HL-60/S4 (cell line): ENCODE data around the gene ZNF76.

Experiments used
- in situ Hi-C: fragments of 300-500 bp; cut with MboI; formaldehyde crosslinking; loops from 2 replicates; pipeline ENCODE4 v1.14.3; 2022; ENCODE audit warnings: low sequenced_read_pairs

Gene ZNF76

DNA sequence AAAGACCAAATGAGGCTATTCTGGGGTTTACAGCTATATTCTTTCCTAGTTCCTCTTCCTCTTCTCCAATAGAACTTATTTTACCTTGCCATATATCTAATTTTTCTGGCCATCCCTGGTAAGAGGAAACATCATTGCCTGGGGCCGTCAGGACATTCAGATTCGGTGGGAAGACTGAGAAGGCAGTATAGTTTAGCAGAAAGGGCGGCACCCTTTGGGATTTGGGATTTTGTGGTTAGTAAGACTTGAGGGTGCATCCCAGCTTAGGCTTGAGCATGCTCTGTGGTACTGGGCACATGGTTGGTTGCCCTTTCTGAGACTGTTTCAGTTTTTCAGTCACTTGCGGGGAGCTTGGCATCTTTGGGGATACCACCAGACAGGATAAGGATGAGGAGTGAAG is 24.6 kb upstream of the ZNF76 start:
- in situ Hi-C loops, result loop anchor here (25.0 kb wide), 1 partner anchor 248 kb away; no protein-coding TSS in a partner anchor

DNA sequence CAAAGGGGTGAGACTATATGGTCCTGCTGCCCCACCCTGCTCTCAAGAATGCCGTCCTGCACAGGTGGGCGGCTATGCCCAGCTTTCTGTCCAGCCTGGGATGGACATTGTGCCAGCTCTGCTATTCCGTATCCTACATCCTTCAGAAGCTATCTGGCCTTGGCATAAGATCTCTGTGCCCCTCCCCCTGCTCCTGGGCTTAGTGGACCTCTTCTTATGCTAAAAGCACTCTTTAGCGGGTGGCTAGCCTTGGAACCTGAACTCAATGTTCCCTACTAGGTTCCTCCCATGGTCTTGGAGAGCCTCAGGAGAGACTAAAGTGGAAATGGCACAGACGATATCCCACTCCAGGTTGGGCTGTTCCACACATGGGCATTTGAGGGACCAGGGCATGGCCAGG is 23.3 kb upstream of the ZNF76 start:
- in situ Hi-C loops, result loop anchor here (25.0 kb wide), 1 partner anchor 249 kb away; no protein-coding TSS in a partner anchor

DNA sequence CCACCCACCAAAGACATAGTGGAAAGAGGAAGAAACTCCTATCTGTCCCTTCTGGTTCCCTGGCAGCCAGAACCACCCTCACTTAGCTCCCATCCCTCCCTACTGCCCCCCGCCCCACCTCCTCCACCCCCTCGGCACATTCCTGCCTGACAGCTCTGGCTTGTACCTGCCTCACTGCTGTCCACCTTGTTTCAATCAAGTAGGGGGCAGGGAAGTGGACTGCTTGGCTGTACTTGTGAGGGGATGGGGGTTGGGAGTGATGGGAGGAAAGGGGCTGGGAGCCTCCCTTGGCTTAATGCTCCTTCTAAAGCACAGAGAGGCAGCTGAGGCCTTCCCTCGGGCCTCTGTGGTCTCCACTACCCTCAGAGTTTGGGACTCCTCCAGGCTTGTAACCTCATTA is 22.1 kb upstream of the ZNF76 start:
- in situ Hi-C loops, result loop anchor here (25.0 kb wide), 1 partner anchor 250 kb away; no protein-coding TSS in a partner anchor

DNA sequence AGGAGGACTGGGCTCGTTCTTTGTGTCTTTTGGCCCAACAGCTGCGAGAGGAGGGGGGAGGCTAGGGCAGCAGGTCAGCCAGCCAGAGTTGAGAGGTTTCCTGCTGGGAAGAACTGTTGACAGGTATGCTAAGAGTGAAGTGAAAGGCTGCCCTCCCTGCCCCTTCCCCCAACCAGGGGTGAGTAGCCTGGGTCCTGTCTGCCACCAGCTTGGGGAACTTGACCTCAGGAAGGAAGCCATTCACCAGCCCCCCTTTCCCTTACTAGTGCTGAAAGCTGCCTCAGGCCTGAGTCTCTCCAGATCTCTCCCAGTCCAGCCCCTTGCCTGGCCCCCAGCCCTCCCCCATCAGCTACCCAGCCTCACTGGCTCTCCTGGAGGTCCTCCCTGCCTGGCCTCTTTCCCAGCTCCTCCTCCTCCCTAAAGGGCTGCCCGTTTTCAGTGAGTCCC is 20.7 kb upstream of the ZNF76 start:
- in situ Hi-C loops, result loop anchor here (25.0 kb wide), 1 partner anchor 252 kb away; no protein-coding TSS in a partner anchor

DNA sequence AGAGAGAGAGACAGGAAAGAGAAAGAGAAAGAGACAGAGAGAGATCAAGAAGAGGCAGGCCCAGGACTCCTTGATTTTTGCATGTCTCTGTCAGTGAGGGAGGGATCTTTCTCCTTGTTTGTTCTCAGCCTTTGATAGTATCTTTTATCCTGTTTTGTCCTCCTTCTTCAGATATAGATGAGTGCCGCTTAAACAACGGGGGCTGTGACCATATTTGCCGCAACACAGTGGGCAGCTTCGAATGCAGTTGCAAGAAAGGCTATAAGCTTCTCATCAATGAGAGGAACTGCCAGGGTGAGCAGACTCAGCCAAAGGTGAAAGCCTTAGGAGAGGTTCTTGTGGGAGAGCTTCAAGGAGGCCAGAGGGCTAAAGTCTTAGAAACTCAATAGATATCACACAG is 20.0 kb upstream of the ZNF76 start:
- in situ Hi-C loops, result loop anchor here (25.0 kb wide), 1 partner anchor 252 kb away; no protein-coding TSS in a partner anchor

DNA sequence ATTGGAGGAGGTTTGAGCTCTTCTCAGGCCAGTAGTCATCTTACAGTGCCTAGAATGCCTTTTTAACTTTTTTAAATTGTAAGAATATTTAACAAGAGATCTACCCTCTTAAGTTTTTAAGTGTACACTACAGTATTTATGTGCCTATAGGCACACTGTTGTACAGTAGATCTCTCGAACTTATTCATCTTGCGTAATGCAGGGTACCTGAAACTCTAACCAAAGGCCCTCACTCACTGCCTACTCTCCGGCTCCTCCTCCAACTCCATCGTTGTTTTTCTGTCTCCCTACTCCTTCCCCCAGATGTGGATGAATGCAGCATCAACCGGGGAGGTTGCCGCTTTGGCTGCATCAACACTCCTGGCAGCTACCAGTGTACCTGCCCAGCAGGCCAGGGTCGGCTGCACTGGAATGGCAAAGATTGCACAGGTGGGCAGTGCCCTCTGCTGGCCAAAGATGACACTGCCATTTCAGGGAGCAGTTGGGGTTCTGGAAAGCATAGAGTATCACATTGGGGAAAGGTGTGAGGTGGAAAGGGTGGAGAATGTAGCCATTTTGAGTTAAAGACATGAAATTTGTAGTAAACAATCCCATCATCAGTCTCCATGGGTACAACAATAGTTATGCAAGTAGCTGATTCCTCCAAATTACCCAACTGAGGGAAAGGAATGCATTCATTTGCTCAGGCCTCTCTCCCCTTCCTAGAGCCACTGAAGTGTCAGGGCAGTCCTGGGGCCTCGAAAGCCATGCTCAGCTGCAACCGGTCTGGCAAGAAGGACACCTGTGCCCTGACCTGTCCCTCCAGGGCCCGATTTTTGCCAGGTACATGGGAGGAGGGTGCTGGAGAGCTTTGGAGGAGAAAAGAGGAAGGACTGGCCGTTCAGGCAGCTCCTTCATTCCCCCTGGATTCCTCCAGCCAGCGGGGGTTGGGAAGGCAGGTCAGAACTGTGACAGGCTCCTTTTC is 18.4 kb upstream of the ZNF76 start:
- in situ Hi-C loops, result loop anchor here (25.0 kb wide), 1 partner anchor 254 kb away; no protein-coding TSS in a partner anchor

DNA sequence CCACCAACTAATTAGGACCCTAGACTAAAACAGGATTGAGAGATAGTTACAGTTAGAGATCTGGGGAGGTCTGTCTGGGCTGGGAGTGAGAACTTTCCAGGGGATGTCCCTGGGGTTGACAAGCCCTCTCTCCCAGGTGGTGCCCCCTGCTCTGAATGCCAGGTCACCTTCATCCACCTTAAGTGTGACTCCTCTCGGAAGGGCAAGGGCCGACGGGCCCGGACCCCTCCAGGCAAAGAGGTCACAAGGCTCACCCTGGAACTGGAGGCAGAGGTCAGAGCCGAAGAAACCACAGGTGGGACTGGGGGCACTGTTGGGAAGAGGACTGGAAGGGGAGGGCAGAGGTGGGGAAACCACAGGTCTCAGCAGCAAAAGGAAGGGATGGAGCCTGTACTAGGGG is 17.0 kb upstream of the ZNF76 start:
- in situ Hi-C loops, result loop anchor here (25.0 kb wide), 1 partner anchor 255 kb away; no protein-coding TSS in a partner anchor

DNA sequence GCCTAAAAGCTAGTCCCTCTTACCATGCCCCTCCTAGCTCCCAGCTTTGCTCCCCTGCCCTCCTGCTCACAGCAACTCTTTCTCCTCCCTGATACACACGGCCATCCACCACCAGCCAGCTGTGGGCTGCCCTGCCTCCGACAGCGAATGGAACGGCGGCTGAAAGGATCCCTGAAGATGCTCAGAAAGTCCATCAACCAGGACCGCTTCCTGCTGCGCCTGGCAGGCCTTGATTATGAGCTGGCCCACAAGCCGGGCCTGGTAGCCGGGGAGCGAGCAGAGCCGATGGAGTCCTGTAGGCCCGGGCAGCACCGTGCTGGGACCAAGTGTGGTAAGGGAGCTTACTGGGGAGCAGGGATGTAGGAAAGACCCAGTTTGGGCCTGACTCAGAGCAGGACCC is 16.6 kb upstream of the ZNF76 start:
- in situ Hi-C loops, result loop anchor here (25.0 kb wide), 1 partner anchor 256 kb away; no protein-coding TSS in a partner anchor

DNA sequence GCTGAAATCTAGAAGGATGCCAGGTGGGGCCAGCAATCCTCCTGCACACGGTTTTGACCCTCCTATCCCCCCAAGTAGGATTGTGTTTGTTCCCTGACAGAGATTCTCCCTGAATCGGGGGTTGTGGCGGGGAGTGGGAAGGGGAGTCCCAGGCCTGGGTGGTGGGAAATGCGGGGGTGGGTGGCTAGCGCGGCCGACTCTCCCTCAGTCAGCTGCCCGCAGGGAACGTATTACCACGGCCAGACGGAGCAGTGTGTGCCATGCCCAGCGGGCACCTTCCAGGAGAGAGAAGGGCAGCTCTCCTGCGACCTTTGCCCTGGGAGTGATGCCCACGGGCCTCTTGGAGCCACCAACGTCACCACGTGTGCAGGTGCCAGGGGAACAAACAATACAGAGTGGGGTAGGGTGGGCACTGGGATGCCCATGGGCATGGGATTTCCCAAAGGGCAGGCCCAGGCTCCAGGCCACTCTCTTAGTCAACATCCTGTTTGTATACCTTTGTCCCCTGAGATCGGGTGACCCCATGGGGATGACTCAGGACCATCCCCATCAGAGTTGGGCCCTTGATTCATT is 16.1 kb upstream of the ZNF76 start:
- in situ Hi-C loops, result loop anchor here (25.0 kb wide), 1 partner anchor 256 kb away; no protein-coding TSS in a partner anchor

DNA sequence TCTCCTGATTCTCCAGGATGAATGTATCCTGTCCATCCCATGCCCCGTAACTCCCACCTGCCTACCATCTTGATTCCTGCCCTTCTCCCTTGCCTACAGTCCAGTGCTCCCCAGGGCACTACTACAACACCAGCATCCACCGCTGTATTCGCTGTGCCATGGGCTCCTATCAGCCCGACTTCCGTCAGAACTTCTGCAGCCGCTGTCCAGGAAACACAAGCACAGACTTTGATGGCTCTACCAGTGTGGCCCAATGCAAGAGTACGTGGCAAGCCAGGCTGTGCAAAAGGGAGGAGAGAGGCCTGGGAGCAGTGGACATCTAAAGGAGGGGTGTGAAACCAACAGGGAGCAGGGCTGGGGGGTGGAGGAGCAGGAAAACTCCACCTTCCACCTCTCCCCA is 15.0 kb upstream of the ZNF76 start:
- in situ Hi-C loops, result loop anchor here (25.0 kb wide), 1 partner anchor 257 kb away; no protein-coding TSS in a partner anchor

DNA sequence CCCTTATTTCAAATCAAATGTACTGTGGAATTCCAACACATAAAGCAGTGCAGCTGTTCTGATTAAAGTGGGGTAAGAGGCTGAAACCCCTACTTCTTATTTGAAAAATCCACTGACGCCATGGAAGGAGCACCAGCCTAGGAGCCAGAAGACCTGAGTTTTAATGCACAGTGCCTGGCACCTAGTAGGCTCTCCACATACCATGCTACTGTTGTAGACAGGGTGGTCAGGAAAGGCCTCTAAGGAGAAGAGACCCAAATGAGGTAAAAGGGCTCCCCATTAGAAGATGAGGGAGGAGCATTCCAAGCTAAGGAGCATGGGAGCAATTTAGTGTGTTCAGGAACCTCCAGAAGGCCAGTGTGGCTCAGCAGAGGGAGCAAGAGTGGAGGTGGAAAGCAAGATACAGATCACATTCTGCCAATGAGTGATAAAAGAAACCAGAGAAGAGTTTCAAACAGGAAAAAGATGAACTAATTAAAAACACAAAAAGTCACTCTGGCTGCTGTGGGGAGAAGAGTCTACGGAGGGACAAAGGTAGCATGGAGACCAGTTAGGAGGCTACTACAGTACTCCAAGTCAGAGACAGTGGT is 11.8 kb upstream of the ZNF76 start:
- in situ Hi-C loops, result loop anchor here (25.0 kb wide), 1 partner anchor 260 kb away; no protein-coding TSS in a partner anchor

DNA sequence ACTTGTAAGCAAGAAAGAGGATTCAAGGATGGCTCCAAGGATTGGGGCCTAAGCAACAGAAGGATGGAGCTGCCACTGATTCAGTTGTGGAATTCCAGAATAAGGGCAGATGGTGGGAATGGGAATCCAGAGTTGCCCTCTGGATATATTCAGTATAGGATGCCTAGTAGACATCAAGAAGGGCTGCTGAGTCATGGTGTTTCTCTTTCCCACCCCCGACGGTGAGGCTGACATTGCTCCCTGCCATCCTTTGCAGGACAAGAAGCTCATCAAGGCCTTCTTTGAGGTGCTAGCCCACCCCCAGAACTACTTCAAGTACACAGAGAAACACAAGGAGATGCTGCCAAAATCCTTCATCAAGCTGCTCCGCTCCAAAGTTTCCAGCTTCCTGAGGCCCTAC is 11.2 kb upstream of the ZNF76 start:
- in situ Hi-C loops, result loop anchor here (25.0 kb wide), 1 partner anchor 261 kb away; no protein-coding TSS in a partner anchor

DNA sequence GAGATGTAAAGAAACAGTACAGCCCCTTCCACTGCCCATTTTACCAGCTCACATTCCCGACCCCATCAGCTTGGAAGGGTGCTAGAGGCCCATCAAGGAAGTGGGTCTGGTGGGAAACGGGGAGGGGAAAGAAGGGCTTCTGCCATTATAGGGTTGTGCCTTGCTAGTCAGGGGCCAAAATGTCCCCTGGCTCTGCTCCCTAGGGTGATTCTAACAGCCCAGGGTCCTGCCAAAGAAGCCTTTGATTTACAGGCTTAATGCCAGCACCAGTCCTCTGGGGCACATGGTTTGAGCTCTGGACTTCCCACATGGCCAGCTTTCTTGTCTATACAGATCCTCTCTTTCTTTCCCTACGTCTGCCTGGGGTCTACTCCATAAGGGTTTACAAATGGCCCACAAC is 10.6 kb upstream of the ZNF76 start:
- in situ Hi-C loops, result loop anchor here (25.0 kb wide), 1 partner anchor 262 kb away; no protein-coding TSS in a partner anchor

DNA sequence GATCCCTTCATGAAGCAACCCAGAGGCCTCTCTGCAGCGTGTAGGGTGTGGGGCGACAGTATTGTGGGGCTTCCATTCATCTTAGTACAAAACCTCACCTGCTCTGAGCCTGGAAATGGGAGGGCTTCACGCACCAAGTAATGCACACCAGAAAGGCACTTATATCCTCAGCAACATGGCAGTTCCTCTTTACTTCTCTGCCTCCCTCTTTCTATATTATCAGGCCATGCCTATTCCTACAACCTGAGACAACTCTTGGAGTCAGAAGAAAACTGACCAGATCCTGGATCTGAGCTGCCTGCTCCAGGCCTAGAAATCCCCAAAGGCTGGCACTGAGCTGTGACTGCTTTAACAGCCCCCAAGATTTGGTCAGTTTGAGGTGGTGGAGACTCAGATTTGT is 7.6 kb upstream of the ZNF76 start:
- in situ Hi-C loops, result no loop called here

DNA sequence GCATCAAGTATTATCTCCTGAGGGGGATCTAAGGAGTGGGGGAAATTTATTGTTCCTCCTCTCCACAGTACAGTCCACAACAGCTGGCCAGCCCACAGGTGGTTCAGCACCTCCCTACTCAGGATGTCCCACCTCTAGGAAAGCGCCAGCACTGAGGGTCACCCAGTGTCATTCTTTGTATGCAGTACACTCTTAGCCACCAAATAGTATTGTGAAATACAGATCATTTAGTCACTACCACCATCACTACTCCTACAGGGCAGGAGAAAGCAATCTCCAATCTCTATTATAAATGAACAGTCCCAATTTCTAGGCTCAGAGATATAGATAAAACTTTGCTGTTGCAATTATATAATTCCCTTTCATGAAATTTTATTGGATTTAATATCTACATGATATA is 6.3 kb upstream of the ZNF76 start:
- in situ Hi-C loops, result no loop called here

DNA sequence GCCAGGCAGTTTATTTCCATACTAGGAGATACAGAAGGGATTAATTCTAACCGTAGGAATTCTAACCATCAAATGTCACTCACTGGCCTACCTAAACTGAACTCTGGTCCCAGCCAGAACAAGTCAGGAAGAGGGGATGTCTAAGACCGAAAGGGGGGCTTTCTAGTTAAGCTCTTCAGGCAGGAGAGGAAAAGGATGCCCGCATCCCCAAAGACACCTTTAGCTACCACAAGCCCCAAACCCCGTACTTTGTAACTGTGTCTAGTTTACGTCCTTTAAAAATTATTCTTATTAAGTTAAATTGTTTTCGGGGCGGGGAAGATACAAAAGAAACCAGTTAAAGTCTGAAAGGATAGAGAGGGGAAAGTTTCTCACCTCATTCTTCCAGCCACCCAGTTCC is 1.2 kb upstream of the ZNF76 start:
- in situ Hi-C loops, result no loop called here

DNA sequence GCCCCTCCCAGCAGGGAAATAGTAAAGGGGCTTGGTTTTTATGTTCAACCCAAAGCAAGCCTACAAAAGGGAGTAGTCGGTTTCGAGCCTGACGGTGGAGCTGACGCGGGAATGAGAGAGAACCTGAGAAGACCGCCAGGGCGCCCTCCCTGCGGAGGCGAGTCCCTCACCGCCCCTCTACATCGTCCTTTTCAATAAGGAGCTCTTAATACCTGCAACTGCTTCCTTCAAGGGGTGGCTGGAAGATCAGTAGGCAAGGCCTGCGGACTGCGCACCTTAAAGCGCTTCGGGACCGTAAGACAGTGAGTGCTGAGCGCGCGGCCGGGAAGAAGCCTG is 709 bp upstream of the ZNF76 start:
- in situ Hi-C loops, result no loop called here

DNA sequence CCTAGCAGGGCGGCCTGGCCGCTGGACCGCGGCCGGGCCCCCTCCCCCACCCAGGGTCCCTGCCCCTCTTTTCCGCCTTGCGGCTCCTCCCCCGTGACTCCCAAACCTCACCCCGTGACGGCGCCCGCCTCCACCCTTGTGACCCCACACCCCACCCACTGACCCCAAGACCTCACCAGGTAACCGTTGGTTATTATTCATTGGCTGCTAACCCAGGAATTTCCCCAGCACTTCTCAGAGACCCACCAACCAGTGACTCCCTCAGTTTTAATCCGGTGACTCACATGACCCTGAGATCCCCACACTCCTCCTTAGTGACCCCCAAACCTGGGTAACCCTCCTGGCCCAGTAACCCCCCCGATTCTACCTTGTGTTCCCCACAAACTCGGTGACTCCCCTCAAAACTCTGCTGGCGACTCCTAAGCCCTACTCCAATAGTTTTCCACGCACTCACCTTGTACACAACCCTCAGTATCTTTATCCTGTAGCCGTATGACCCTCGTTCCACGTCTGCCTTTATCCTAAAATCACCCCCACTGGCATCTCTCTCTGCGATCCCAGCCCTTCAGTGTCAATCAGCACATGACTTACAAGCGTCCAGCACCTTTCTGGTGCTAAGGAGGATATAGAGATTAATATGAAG is 534 bp downstream of the ZNF76 start:
- in situ Hi-C loops, result no loop called here

DNA sequence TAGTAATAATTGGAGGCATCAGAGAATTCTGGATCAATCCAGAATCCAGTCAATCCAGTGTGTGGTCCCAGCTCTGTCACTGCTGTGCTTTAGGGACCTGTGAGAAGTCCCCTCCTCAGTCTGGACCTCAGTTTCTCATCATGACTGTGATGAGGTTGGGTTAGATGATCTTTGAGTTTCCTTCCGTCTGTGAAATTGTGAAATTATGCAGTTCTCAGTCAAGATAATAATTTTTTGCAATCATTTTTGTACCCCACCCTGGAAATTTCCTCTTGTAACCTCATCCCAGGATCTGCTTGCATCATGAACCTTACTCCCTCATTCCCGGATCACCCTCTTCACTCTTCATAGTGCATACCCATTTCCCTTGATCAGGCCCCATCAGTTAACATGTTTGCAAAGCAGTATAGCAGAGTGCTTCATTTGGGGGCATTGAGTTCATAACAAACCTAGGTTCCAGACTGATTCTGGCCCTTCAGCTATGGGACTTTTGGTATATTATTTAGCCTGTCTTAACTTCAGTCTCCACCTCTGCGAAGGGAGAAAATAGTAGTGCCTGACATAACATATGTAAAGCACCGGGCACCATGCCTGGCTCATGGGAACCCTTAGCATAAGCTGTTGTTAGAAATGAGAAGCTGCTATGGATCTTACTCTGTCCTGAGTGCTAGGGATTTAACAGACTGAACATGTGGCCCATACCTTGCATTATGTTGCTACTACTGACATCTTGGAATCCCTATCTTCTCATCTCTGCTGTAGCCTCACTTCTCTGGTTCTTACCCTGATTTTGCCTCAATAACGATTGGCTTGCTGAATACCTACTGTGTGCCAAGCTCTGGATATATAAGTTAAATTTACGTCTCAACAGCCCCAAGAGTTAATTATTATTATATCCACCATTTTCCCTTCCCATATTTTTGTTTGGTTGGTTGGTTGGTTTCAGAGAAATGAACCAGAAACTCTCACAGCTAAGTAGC is 1.3 kb downstream of the ZNF76 start:
- in situ Hi-C loops, result no loop called here
